H9 (cell line): ENCODE results near the gene BTBD6. TPM values are rescaled to one million over a fixed set of nuclear protein-coding genes. Genes with fewer than 3 reads are reported as not detected.

Source experiments
- DNase-seq: peaks from one replicate; pipeline ENCODE4 v3.0.0-alpha.2; 2017
- H2AFZ ChIP-seq: one replicate; pipeline ENCODE4 v1.6.1; 2013; ENCODE audit warnings: mild to moderate bottlenecking, low read length, control low read depth, moderate library complexity
- H2AK5ac ChIP-seq: 2 replicates; pipeline ENCODE4 v1.6.1; 2013; ENCODE audit warnings: low read length, control low read depth, mixed read lengths; ENCODE audit not compliant: insufficient read length
- H2BK120ac ChIP-seq: one replicate; pipeline ENCODE4 v1.6.1; 2013; ENCODE audit warnings: low read depth, mild to moderate bottlenecking, low read length, control low read depth, inconsistent platforms; ENCODE audit not compliant: poor library complexity, severe bottlenecking
- H2BK12ac ChIP-seq: 2 replicates; pipeline ENCODE4 v1.6.1; 2013; ENCODE audit warnings: low read length, control low read depth, mixed read lengths, low read depth; ENCODE audit not compliant: insufficient read length
- H2BK15ac ChIP-seq: 2 replicates; pipeline ENCODE4 v1.6.1; 2013; ENCODE audit warnings: low read depth, low read length, control low read depth
- H2BK20ac ChIP-seq: one replicate; pipeline ENCODE4 v1.6.1; 2013; ENCODE audit warnings: low read depth, mild to moderate bottlenecking, low read length, control low read depth, inconsistent platforms; ENCODE audit not compliant: poor library complexity, severe bottlenecking
- H2BK5ac ChIP-seq: 2 replicates; pipeline ENCODE4 v1.6.1; 2013; ENCODE audit warnings: low read length, control low read depth, mixed read lengths; ENCODE audit not compliant: insufficient read length
- H3K14ac ChIP-seq: 2 replicates; pipeline ENCODE4 v1.6.1; 2013; ENCODE audit warnings: low read length, control low read depth; ENCODE audit not compliant: insufficient read depth
- H3K18ac ChIP-seq: 2 replicates; pipeline ENCODE4 v1.6.1; 2013; ENCODE audit warnings: low read depth, mild to moderate bottlenecking, mixed read lengths, low read length, control low read depth; ENCODE audit not compliant: insufficient read length
- H3K23ac ChIP-seq: 2 replicates; pipeline ENCODE4 v1.6.1; 2013; ENCODE audit warnings: low read length, control low read depth, mixed read lengths, low read depth; ENCODE audit not compliant: insufficient read length
- H3K23me2 ChIP-seq: 2 replicates; pipeline ENCODE4 v1.6.1; 2013; ENCODE audit warnings: low read depth, mild to moderate bottlenecking, mixed read lengths, low read length, control low read depth; ENCODE audit not compliant: insufficient read length, poor library complexity, severe bottlenecking
- H3K27ac ChIP-seq: 2 replicates; pipeline ENCODE4 v1.5.1; 2013; ENCODE audit warnings: low read length, control low read depth, mixed read lengths, low read depth; ENCODE audit not compliant: insufficient read length
- H3K27me3 ChIP-seq: 2 replicates; pipeline ENCODE4 v1.6.1; 2013; ENCODE audit warnings: low read length, control low read depth, inconsistent platforms; ENCODE audit not compliant: insufficient read depth
- H3K4ac ChIP-seq: 2 replicates; pipeline ENCODE4 v1.6.1; 2013; ENCODE audit warnings: low read depth, mild to moderate bottlenecking, control low read depth, inconsistent platforms, low read length, moderate library complexity
- H3K4me1 ChIP-seq: 2 replicates; pipeline ENCODE4 v1.6.1; 2013; ENCODE audit warnings: low read length, control low read depth, inconsistent platforms; ENCODE audit not compliant: insufficient read depth
- H3K4me2 ChIP-seq: 2 replicates; pipeline ENCODE4 v1.6.1; 2013; ENCODE audit warnings: low read length, control low read depth, mixed read lengths; ENCODE audit not compliant: insufficient read length, insufficient read depth
- H3K56ac ChIP-seq: 2 replicates; pipeline ENCODE4 v1.6.1; 2013; ENCODE audit warnings: low read depth, mild to moderate bottlenecking, mixed read lengths, low read length, control low read depth; ENCODE audit not compliant: insufficient read length
- H3K79me1 ChIP-seq: 2 replicates; pipeline ENCODE4 v1.6.1; 2013; ENCODE audit warnings: low read depth, mild to moderate bottlenecking, moderate library complexity, low read length, control low read depth, inconsistent platforms; ENCODE audit not compliant: insufficient read depth, poor library complexity, severe bottlenecking
- H3K79me2 ChIP-seq: 2 replicates; pipeline ENCODE4 v1.6.1; 2013; ENCODE audit warnings: low read length, control low read depth, inconsistent platforms; ENCODE audit not compliant: insufficient read depth
- H3K9ac ChIP-seq: 2 replicates; pipeline ENCODE4 v1.6.1; 2013; ENCODE audit warnings: low read length, control low read depth, mixed read lengths; ENCODE audit not compliant: insufficient read length; ENCODE audit errors: extremely low read depth
- H3K9me3 ChIP-seq: one replicate; pipeline ENCODE4 v1.6.1; 2013; ENCODE audit warnings: low read depth, low read length, inconsistent platforms; ENCODE audit not compliant: control insufficient read depth
- H3T11ph ChIP-seq: one replicate; pipeline ENCODE4 v1.6.1; 2013; ENCODE audit warnings: mild to moderate bottlenecking, low read length, control low read depth, inconsistent platforms
- H4K20me1 ChIP-seq: one replicate; pipeline ENCODE4 v1.6.1; 2013; ENCODE audit not compliant: control insufficient read depth, insufficient read length, insufficient read depth
- H4K5ac ChIP-seq: 2 replicates; pipeline ENCODE4 v1.6.1; 2013; ENCODE audit warnings: low read depth, mild to moderate bottlenecking, mixed read lengths, low read length, control low read depth; ENCODE audit not compliant: insufficient read length
- H4K8ac ChIP-seq: replicated peaks from 2 replicates; pipeline ENCODE4 v1.6.1; 2013; ENCODE audit warnings: low read length, control low read depth, mixed read lengths, low read depth; ENCODE audit not compliant: insufficient read length
- H4K91ac ChIP-seq: 2 replicates; pipeline ENCODE4 v1.6.1; 2013; ENCODE audit warnings: low read depth, mild to moderate bottlenecking, moderate library complexity, mixed read lengths, low read length, control low read depth; ENCODE audit not compliant: insufficient read length
- H3K27ac Mint-ChIP-seq, 3 experiments: 2 replicates in 2 of 3; 3 replicates in 1 of 3; pipeline ENCODE4 v1.8.0; 2020 to 2021; ENCODE audit warnings: mixed read lengths in 3 of 3, mild to moderate bottlenecking in 1 of 3, moderate library complexity in 1 of 3
- H3K27me3 Mint-ChIP-seq: 2 replicates; pipeline ENCODE4 v1.8.0; 2021; ENCODE audit warnings: low read depth, mild to moderate bottlenecking, moderate library complexity, mixed read lengths
- H3K36me3 Mint-ChIP-seq, 3 experiments: 2 replicates in 2 of 3; 3 replicates in 1 of 3; pipeline ENCODE4 v1.8.0; 2020 to 2021; ENCODE audit warnings: low read depth in 3 of 3, mixed read lengths in 3 of 3; ENCODE audit not compliant: insufficient read depth in 1 of 3
- H3K4me1 Mint-ChIP-seq, 2 experiments: 2 replicates each; pipeline ENCODE4 v1.8.0; 2020; ENCODE audit warnings: mixed read lengths in 2 of 2
- H3K4me3 Mint-ChIP-seq, 2 experiments: 2 replicates in 1 of 2; 3 replicates in 1 of 2; pipeline ENCODE4 v1.8.0; 2020 to 2021; ENCODE audit warnings: mild to moderate bottlenecking in 2 of 2, mixed read lengths in 2 of 2, moderate library complexity in 1 of 2
- H3K9me3 Mint-ChIP-seq, 2 experiments: 2 replicates in 1 of 2; 3 replicates in 1 of 2; pipeline ENCODE4 v1.8.0; 2020; ENCODE audit warnings: mild to moderate bottlenecking in 2 of 2, mixed read lengths in 2 of 2, moderate library complexity in 1 of 2
- WGBS: extraction: QIAGEN DNeasy Blood & Tissue Kit; methylation state at CpG from one replicate; pipeline ENCODE4 v1.1.7; 2013; ENCODE audit warnings: missing lambda C conversion rate, low lambda C conversion rate, mixed read lengths; ENCODE audit not compliant: insufficient read length; ENCODE audit errors: extremely low coverage; 5-methylcytosine and 5-hydroxymethylcytosine counted together
- total RNA-seq: library from RNA; stranded (reverse); gene quantifications from 2 replicates; pipeline ENCODE4 v1.2.1, GENCODE V29; 2021
- TF ChIP-seq, protein P1 (sequence below): fragments of 200-600 bp; sonication (generic); conservative IDR thresholded peaks from 3 replicates; pipeline ENCODE4 v1.8.0; 2021; ENCODE audit warnings: antibody characterized with exemption, mild to moderate bottlenecking

BTBD6 gene
- total RNA-seq, 1 experiment from 2014 or later = 23.3 TPM

DNA sequence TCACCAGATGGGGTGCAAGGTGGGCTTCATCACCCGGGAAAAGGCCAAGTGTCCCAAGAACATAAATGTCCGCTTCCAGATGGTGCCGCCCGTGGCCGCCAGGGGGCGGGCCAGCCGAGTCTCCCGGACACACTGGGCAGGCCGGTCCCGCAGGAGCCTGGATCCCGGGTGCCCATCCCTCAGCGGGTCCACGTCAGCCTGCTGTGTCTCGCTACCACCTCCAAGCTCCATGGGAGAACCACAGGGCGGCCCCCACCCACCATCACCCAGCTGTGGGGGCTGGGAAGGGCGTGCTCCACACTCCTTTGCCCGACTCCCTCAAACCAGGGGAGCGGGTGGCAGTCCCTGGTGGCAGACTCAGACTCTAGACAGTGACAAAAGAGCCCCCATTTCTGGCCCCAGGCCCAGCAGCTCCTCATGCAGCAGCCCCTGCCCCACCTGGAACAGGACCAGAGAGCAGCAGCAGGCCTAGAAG, 45.2 kb upstream of the BTBD6 start:
- Histone ChIP-seq H3K18ac (no peak overlapping the region), H3K23me2 (no peaks in the 10 kb centered on the region), H3K14ac (no peak overlapping the region), H3K9ac (no peak overlapping the region), H3K56ac (no peak overlapping the region), H2BK15ac (no peak overlapping the region), H3K79me1 (no peaks in the 10 kb centered on the region), H4K8ac (no peak overlapping the region), H3K27me3 (no peaks in the 10 kb centered on the region; the same call in 1 of the 2 replicates), H2BK5ac (no peak overlapping the region), H4K5ac (no peak overlapping the region), H4K91ac (no peak overlapping the region), H2BK12ac (no peak overlapping the region), H3K79me2 (no peaks in the 10 kb centered on the region), H4K20me1 (no peaks in the 10 kb centered on the region), H3K4me1 (no peaks in the 10 kb centered on the region), H2BK20ac (no peak overlapping the region), H2AFZ (no peak overlapping the region), H2AK5ac (no peak overlapping the region), H3T11ph (no peak overlapping the region), H3K23ac (no peak overlapping the region), H3K9me3 (no peaks in the 10 kb centered on the region), H2BK120ac (no peak overlapping the region), H3K27ac (no peak overlapping the region), H3K4me2 (no peak overlapping the region), H3K4ac (no peak overlapping the region)
- WGBS = no CpG with 5 or more reads among the region's 18 CpGs
- Mint-ChIP-seq H3K27ac (no peak overlapping the region; a peak in 1 of 7 replicates), H3K9me3 (no peaks in the 10 kb centered on the region), H3K36me3 (no peaks in the 10 kb centered on the region), H3K27me3 (peaks cover 19% of the 10 kb centered on the region), H3K4me1 (peaks cover 0 to 3% of the 10 kb centered on the region in 2 experiments; a peak in 1 of 4 replicates), H3K4me3 (no peak overlapping the region)
- peak; percentile 78 for DNase-seq
- TF ChIP-seq, protein P1, sequence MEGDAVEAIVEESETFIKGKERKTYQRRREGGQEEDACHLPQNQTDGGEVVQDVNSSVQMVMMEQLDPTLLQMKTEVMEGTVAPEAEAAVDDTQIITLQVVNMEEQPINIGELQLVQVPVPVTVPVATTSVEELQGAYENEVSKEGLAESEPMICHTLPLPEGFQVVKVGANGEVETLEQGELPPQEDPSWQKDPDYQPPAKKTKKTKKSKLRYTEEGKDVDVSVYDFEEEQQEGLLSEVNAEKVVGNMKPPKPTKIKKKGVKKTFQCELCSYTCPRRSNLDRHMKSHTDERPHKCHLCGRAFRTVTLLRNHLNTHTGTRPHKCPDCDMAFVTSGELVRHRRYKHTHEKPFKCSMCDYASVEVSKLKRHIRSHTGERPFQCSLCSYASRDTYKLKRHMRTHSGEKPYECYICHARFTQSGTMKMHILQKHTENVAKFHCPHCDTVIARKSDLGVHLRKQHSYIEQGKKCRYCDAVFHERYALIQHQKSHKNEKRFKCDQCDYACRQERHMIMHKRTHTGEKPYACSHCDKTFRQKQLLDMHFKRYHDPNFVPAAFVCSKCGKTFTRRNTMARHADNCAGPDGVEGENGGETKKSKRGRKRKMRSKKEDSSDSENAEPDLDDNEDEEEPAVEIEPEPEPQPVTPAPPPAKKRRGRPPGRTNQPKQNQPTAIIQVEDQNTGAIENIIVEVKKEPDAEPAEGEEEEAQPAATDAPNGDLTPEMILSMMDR = peak; percentile 97
